ENCODE data around the gene ZMYND15.
"Not testable (repeated sequence)": the region's sequence is repeated elsewhere in the genome, so short reads cannot be mapped to it uniquely, and the experiment has no call there.

DNA sequence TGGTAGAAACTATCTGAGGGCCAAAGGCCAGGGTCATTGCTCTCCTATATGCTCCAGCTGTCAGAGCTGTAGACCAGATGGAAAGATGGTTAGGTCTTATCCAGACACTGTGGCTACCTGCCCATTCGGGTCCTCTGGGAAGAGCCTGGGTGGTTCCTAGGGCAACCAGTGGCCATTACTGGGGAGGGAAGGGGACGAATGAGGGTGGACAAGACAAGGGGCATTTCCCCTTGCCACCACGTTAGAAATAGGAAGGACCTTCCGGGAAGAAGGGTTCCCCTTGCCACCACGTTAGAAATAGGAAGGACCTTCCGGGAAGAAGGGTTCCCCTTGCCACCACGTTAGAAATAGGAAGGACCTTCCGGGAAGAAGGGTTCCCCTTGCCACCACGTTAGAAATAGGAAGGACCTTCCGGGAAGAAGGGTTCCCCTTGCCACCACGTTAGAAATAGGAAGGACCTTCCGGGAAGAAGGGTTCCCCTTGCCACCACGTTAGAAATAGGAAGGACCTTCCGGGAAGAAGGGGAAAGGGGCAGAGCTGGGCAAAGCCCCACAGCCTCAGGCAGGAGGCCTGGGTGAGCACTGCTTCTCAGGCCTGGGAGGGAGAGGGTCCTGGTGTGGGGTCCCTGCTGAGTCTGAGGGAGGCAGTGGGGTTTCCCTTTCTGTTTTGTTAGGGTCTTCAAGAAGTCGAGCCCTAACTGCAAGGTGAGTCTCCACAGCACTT, 25.1 kb upstream of the ZMYND15 start:
- not testable (repeated sequence) for TF ChIP-seq TAF1 (IDR thresholded peaks at IDR 0.05; ENCODE audit: borderline replicate concordance, low read depth, low read length); POLR2A (IDR thresholded peaks at IDR 0.05; ENCODE audit: low read depth, low read length); POLR2AphosphoS5 (IDR thresholded peaks at IDR 0.05; ENCODE audit: low read depth, low read length)
